GM23338 (cell line): ENCODE measurements around the gene AP2A1. TPM values are rescaled to one million over a fixed set of nuclear protein-coding genes. Genes with fewer than 3 reads are reported as not detected.

Experiments used
- ATAC-seq: fragments of 200-7000 bp; cut with Tn5 transposase; 3 replicates; pipeline ENCODE4 v1.9.1; 2020
- DNase-seq: peaks from one replicate; pipeline ENCODE4 v3.0.0-alpha.2; 2015; ENCODE audit warnings: low spot score
- H2AFZ ChIP-seq: fragments of 200-600 bp; sonication (generic); 2 replicates; pipeline ENCODE4 v1.8.0; 2016; ENCODE audit warnings: antibody characterized with exemption, mild to moderate bottlenecking, moderate library complexity
- H3F3A ChIP-seq: fragments of 200-600 bp; sonication (generic); replicated peaks from 2 replicates; pipeline ENCODE4 v1.8.0; 2017; ENCODE audit warnings: antibody characterized with exemption, mixed run types, low read depth
- H3K27ac ChIP-seq: fragments of 200-600 bp; sonication (generic); 2 replicates; pipeline ENCODE4 v1.6.1; 2016; ENCODE audit warnings: low read depth
- H3K27me3 ChIP-seq: fragments of 200-600 bp; sonication (generic); 2 replicates; pipeline ENCODE4 v1.8.0; 2016; ENCODE audit warnings: mild to moderate bottlenecking, mixed run types, moderate library complexity; ENCODE audit not compliant: insufficient read depth
- H3K36me3 ChIP-seq: fragments of 200-600 bp; sonication (generic); 2 replicates; pipeline ENCODE4 v1.8.0; 2016; ENCODE audit warnings: mild to moderate bottlenecking; ENCODE audit not compliant: insufficient read depth
- H3K4me1 ChIP-seq: fragments of 200-600 bp; sonication (generic); 2 replicates; pipeline ENCODE4 v1.8.0; 2016; ENCODE audit warnings: mild to moderate bottlenecking, moderate library complexity; ENCODE audit not compliant: insufficient read depth
- H3K4me2 ChIP-seq: fragments of 200-600 bp; sonication (generic); 2 replicates; pipeline ENCODE4 v1.7.1; 2017; ENCODE audit warnings: mixed run types
- H3K4me3 ChIP-seq: fragments of 200-600 bp; sonication (generic); 2 replicates; pipeline ENCODE4 v1.6.1; 2016; ENCODE audit warnings: mixed run types
- H3K79me2 ChIP-seq: fragments of 200-600 bp; sonication (generic); replicated peaks from 2 replicates; pipeline ENCODE4 v1.8.0; 2017; ENCODE audit warnings: mild to moderate bottlenecking; ENCODE audit not compliant: insufficient read depth
- H3K9me2 ChIP-seq: fragments of 200-600 bp; sonication (generic); 2 replicates; pipeline ENCODE4 v1.8.0; 2017; ENCODE audit not compliant: insufficient read depth
- H4K20me1 ChIP-seq: fragments of 200-600 bp; sonication (generic); replicated peaks from 2 replicates; pipeline ENCODE4 v1.8.0; 2017; ENCODE audit warnings: mild to moderate bottlenecking; ENCODE audit not compliant: insufficient read depth
- H3K27ac Mint-ChIP-seq: 2 replicates; pipeline ENCODE4 v1.8.0; 2020; ENCODE audit warnings: inconsistent platforms, mild to moderate bottlenecking, moderate library complexity, mixed read lengths
- H3K27me3 Mint-ChIP-seq: 3 replicates; pipeline ENCODE4 v1.8.0; 2022; ENCODE audit warnings: low read depth, mild to moderate bottlenecking, moderate library complexity, mixed read lengths, inconsistent platforms; ENCODE audit not compliant: insufficient read depth, poor library complexity
- H3K36me3 Mint-ChIP-seq: 3 replicates; pipeline ENCODE4 v1.8.0; 2021; ENCODE audit warnings: low read depth, mild to moderate bottlenecking, inconsistent platforms, moderate library complexity, mixed read lengths
- H3K4me1 Mint-ChIP-seq: 3 replicates; pipeline ENCODE4 v1.8.0; 2020; ENCODE audit warnings: mild to moderate bottlenecking, inconsistent platforms, mixed read lengths
- H3K4me3 Mint-ChIP-seq: 3 replicates; pipeline ENCODE4 v1.8.0; 2021; ENCODE audit warnings: moderate library complexity, mild to moderate bottlenecking, inconsistent platforms, mixed read lengths
- H3K9me3 Mint-ChIP-seq: 3 replicates; pipeline ENCODE4 v1.8.0; 2020; ENCODE audit warnings: moderate library complexity, mild to moderate bottlenecking, inconsistent platforms, mixed read lengths
- NANOG ChIP-seq: IDR thresholded peaks from 2 replicates; pipeline ENCODE4 v1.6.1; 2016; ENCODE audit warnings: antibody characterized with exemption, borderline replicate concordance
- STAT1 ChIP-seq: IDR thresholded peaks from one replicate; pipeline ENCODE4 v1.6.1; 2016; ENCODE audit warnings: antibody characterized with exemption; ENCODE audit not compliant: unreplicated experiment
- ZNF114 ChIP-seq: fragments of 250-450 bp; sonication (Bioruptor Pico); IDR thresholded peaks from 2 replicates; pipeline ENCODE4 v1.5.0; 2020; ENCODE audit warnings: mild to moderate bottlenecking, moderate library complexity
- polyA plus RNA-seq: library from polyadenylated mRNA; unstranded; fragments of >200 nt; fragmentation: Nextera tagmentation; extraction: Ambion mirVana; gene quantifications from 2 replicates; pipeline ENCODE4 v1.2.1, GENCODE V29; 2016
- total RNA-seq: library from RNA; depleted of rRNA; stranded (reverse); fragments of >200 nt; shearing (Covaris generic); gene quantifications from 2 replicates; pipeline ENCODE4 v1.2.3, GENCODE V29; 2014
- TF ChIP-seq, protein P1 (sequence below): IDR thresholded peaks from one replicate; pipeline ENCODE4 v1.6.1; 2018; ENCODE audit warnings: antibody characterized with exemption; ENCODE audit not compliant: unreplicated experiment

The AP2A1 gene
- total and polyA plus RNA-seq, 2 experiments from 2014 or later = 34.1 to 129 TPM

DNA sequence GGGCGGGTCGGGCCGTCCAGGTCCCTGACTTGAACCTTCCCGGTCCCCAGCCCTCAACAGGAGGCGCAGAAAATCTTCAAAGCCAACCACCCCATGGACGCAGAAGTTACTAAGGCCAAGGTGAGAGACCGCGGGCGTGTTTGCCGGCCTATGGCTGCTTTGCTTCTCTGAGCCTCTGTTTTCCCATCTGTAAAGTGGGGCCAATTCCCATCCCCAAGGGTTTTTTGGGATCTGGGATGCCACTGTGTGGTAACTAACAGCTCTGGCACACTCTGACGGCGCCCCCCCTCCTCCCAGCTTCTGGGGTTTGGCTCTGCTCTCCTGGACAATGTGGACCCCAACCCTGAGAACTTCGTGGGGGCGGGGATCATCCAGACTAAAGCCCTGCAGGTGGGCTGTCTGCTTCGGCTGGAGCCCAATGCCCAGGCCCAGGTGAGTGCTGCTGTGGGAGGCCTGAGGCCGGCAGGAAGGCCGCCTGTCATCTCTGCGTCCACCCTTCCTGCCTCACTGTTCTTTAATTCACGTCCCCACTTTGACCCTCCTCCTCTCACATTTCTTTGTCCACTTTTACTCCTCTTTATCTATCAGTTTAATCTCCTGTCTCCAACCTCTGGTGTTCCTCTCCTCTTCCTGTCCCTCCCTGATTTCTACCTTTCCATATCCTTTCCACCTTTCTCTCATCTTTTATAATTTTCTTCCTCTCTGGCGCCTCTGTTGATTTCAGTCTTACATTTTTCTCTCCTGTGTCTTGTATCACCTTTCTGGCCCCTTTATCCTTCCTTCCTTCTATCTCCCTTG lies 39.2 kb downstream of the AP2A1 start:
- Histone ChIP-seq H2AFZ (no peak overlapping the region), H3F3A (peaks cover 35% of the 10 kb centered on the region), H3K36me3 (no peaks in the 10 kb centered on the region), H4K20me1 (no peaks in the 10 kb centered on the region; the same call in 1 of the 2 replicates), H3K27me3 (no peaks in the 10 kb centered on the region), H3K4me2 (peak overlapping the region; percentile 55; the same call in 1 of the 2 replicates), H3K79me2 (no peaks in the 10 kb centered on the region), H3K4me1 (peaks cover 29% of the 10 kb centered on the region; the same call in 1 of the 2 replicates), H3K9me2 (no peaks in the 10 kb centered on the region), H3K4me3 (peak overlapping the region; percentile 52), H3K27ac (peak overlapping the region; percentile 87)
- Mint-ChIP-seq H3K4me1 (peaks cover 37% of the 10 kb centered on the region), H3K4me3 (peak overlapping the region; percentile 32; the same call in 2 of the 3 replicates), H3K9me3 (no peaks in the 10 kb centered on the region; the same call in 2 of the 3 replicates), H3K36me3 (peaks cover 42% of the 10 kb centered on the region), H3K27me3 (peaks cover 24% of the 10 kb centered on the region), H3K27ac (peak overlapping the region; percentile 28; the same call in 1 of the 2 replicates)
- ATAC-seq (no peak), DNase-seq (no peak)
- no peak for TF ChIP-seq STAT1
- TF ChIP-seq, protein P1, sequence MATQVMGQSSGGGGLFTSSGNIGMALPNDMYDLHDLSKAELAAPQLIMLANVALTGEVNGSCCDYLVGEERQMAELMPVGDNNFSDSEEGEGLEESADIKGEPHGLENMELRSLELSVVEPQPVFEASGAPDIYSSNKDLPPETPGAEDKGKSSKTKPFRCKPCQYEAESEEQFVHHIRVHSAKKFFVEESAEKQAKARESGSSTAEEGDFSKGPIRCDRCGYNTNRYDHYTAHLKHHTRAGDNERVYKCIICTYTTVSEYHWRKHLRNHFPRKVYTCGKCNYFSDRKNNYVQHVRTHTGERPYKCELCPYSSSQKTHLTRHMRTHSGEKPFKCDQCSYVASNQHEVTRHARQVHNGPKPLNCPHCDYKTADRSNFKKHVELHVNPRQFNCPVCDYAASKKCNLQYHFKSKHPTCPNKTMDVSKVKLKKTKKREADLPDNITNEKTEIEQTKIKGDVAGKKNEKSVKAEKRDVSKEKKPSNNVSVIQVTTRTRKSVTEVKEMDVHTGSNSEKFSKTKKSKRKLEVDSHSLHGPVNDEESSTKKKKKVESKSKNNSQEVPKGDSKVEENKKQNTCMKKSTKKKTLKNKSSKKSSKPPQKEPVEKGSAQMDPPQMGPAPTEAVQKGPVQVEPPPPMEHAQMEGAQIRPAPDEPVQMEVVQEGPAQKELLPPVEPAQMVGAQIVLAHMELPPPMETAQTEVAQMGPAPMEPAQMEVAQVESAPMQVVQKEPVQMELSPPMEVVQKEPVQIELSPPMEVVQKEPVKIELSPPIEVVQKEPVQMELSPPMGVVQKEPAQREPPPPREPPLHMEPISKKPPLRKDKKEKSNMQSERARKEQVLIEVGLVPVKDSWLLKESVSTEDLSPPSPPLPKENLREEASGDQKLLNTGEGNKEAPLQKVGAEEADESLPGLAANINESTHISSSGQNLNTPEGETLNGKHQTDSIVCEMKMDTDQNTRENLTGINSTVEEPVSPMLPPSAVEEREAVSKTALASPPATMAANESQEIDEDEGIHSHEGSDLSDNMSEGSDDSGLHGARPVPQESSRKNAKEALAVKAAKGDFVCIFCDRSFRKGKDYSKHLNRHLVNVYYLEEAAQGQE = no peak

DNA sequence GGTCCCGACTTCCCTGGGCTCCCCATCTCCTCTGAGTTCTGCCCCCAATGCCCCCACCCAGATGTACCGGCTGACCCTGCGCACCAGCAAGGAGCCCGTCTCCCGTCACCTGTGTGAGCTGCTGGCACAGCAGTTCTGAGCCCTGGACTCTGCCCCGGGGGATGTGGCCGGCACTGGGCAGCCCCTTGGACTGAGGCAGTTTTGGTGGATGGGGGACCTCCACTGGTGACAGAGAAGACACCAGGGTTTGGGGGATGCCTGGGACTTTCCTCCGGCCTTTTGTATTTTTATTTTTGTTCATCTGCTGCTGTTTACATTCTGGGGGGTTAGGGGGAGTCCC lies 39.8 kb downstream of the AP2A1 start:
- DNase-seq (no peak), ATAC-seq (no peak)
- Histone ChIP-seq H3K27me3 (no peaks in the 10 kb centered on the region), H3F3A (peaks cover 35% of the 10 kb centered on the region), H3K36me3 (no peaks in the 10 kb centered on the region; the same call in 1 of the 2 replicates), H3K79me2 (no peaks in the 10 kb centered on the region), H2AFZ (no peak overlapping the region), H3K27ac (peak overlapping the region; percentile 87), H3K4me3 (no peak overlapping the region), H3K9me2 (no peaks in the 10 kb centered on the region), H4K20me1 (no peaks in the 10 kb centered on the region; the same call in 1 of the 2 replicates), H3K4me1 (peaks cover 29% of the 10 kb centered on the region; the same call in 1 of the 2 replicates), H3K4me2 (no peak overlapping the region)
- H3K9me3 Mint-ChIP-seq = no peaks in the 10 kb centered on the region; the same call in 2 of the 3 replicates
- TF ChIP-seq NANOG = no peak
- TF ChIP-seq ZNF114 = no peak
- TF ChIP-seq, protein P1 = no peak
- peaks cover 24% of the 10 kb centered on the region for H3K27me3 Mint-ChIP-seq
- peaks cover 35% of the 10 kb centered on the region for H3K4me1 Mint-ChIP-seq
- H3K36me3 Mint-ChIP-seq = peaks cover 42% of the 10 kb centered on the region
- peak overlapping the region; percentile 32; the same call in 1 of the 3 replicates for H3K4me3 Mint-ChIP-seq
- peak overlapping the region; percentile 28; the same call in 1 of the 2 replicates for H3K27ac Mint-ChIP-seq
